ENCODE results near the gene ZNF266. TPM values are rescaled to one million over a fixed set of nuclear protein-coding genes. Genes with fewer than 3 reads are reported as not detected.

ZNF266 gene
- total and polyA plus RNA-seq, 2 of the 13 experiments (the other 11 are each of a cell fraction or from before 2014, with no cell fraction given), result 19.8 to 20.8 TPM

DNA sequence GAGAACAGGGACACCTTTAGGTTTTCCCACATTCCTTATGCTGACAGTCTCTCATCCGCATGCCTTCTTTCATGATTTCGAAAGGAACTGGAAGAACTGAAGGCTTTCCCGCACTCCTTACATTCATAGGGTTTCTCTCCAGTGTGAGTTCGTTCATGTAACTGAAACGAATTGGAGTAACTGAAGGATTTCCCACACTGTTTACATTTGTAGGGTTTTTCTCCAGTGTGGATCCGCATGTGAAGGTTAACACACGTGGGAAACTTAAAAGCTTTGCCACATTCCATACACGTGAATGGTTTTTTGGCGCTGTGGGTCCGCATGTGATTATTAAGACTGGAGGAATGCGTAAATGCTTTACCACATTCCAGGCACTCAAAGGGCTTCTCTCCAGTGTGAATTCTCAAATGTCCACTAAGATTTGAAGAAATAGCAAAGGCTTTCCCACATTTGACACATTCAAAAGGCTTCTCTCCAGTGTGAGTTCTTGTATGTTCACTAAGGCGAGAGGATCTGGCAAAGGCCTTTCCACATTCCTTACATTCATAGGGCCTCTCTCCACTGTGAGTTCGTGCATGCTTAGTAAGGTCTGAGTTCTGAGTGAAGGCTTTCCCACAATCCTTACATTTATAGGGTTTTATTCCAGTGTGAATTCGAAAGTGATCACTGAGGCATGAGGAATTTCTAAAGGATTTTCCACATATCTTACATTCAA lies 22.0 kb downstream of the ZNF266 start:
- 96% methylated on average over 14 of the region's 14 CpGs for WGBS (ENCODE audit: low lambda C conversion rate)
- no peak overlapping the region for H3K27ac ChIP-seq (ENCODE audit: extremely low read length, insufficient read depth, low read length)
- no peak for FAIRE-seq
- peaks cover 67% of the 10 kb centered on the region for H3K9me3 ChIP-seq (ENCODE audit: low read length)
- CTCF ChIA-PET (ENCODE audit: low intra/inter-chr PET ratio, low total read pairs), result no interaction called here
- no peaks in the 10 kb centered on the region for H3K4me1 ChIP-seq (ENCODE audit: insufficient read depth, low read length)
- no peak overlapping the region for H2AFZ ChIP-seq (ENCODE audit: low read length)
- no peak overlapping the region for H3K4me2 ChIP-seq (ENCODE audit: low read depth, low read length)
- no peak overlapping the region for H3K4me3 ChIP-seq (replicated peaks in 1 of 3; ENCODE audit: insufficient read depth in 1 of 3, low read depth in 2 of 3, low read length in 3 of 3)
- H3K79me2 ChIP-seq (ENCODE audit: insufficient read depth, low read length), result no peaks in the 10 kb centered on the region
- H3K36me3 ChIP-seq (replicated peaks in 1 of 2; ENCODE audit: control insufficient read depth in 1 of 2, insufficient read depth in 2 of 2, low read length in 2 of 2), result peaks cover 18 to 47% of the 10 kb centered on the region in 2 experiments
- POLR2A ChIA-PET, result no interaction called here
- no peak for ATAC-seq
- BruUV-seq (replicated peaks), result TSS peak; percentile 42
- in situ Hi-C loops (cut with HindIII; ENCODE audit: extremely low pct_ligation_motif_present, low pct_unique_long_range_greater_than_20kb), result no loop called here
- intact Hi-C loops (cut with micrococcal nuclease; ENCODE audit: unreplicated experiment), result no loop called here
- H4K20me1 ChIP-seq (ENCODE audit: insufficient read depth, low read length), result no peaks in the 10 kb centered on the region
- no peak overlapping the region for H3K9ac ChIP-seq (ENCODE audit: insufficient read depth, low read depth, low read length)
- TF ChIP-seq, protein P1, sequence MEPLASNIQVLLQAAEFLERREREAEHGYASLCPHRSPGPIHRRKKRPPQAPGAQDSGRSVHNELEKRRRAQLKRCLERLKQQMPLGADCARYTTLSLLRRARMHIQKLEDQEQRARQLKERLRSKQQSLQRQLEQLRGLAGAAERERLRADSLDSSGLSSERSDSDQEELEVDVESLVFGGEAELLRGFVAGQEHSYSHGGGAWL (CRISPR knock-in tag; IDR thresholded peaks at IDR 0.05), result no peak
- 0 out of 2 replicates have a peak, but pooled peaks have one; percentile 23 for TF ChIP-seq ZNF75D (CRISPR knock-in tag; IDR thresholded peaks at IDR 0.05; ENCODE audit: borderline replicate concordance)
- H3K27me3 ChIP-seq (ENCODE audit: control insufficient read depth in 1 of 2, insufficient read depth in 2 of 2, low read length in 2 of 2), result no peaks in the 10 kb centered on the region
- no peak for DNase-seq (ENCODE audit: low spot score)

DNA sequence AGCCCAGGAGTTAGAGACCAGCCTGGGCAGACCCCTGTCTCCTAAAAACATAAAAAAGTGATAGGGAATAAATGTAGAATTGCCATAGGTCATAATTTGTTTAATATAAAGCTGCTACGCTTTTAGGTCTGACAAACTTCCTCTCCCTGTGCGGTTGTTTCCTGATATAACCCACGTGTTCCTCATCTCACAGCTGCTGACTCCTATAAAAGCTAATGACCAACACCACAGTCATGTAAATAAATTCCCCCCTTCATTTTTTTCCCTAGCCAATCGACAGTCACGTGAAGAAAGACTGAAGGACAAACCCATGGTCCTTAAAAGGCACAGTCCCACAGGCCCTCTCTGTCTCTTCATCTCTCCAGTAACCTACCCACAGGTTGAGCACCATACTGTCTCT lies 27.5 kb downstream of the ZNF266 start:
- TF ChIP-seq, protein P2, sequence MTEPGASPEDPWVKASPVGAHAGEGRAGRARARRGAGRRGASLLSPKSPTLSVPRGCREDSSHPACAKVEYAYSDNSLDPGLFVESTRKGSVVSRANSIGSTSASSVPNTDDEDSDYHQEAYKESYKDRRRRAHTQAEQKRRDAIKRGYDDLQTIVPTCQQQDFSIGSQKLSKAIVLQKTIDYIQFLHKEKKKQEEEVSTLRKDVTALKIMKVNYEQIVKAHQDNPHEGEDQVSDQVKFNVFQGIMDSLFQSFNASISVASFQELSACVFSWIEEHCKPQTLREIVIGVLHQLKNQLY (CRISPR knock-in tag; IDR thresholded peaks at IDR 0.05), result no peak
- TF ChIP-seq, protein P3, sequence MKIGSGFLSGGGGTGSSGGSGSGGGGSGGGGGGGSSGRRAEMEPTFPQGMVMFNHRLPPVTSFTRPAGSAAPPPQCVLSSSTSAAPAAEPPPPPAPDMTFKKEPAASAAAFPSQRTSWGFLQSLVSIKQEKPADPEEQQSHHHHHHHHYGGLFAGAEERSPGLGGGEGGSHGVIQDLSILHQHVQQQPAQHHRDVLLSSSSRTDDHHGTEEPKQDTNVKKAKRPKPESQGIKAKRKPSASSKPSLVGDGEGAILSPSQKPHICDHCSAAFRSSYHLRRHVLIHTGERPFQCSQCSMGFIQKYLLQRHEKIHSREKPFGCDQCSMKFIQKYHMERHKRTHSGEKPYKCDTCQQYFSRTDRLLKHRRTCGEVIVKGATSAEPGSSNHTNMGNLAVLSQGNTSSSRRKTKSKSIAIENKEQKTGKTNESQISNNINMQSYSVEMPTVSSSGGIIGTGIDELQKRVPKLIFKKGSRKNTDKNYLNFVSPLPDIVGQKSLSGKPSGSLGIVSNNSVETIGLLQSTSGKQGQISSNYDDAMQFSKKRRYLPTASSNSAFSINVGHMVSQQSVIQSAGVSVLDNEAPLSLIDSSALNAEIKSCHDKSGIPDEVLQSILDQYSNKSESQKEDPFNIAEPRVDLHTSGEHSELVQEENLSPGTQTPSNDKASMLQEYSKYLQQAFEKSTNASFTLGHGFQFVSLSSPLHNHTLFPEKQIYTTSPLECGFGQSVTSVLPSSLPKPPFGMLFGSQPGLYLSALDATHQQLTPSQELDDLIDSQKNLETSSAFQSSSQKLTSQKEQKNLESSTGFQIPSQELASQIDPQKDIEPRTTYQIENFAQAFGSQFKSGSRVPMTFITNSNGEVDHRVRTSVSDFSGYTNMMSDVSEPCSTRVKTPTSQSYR (CRISPR knock-in tag; IDR thresholded peaks at IDR 0.05; ENCODE audit: borderline replicate concordance), result no peak
- TF ChIP-seq, protein P4, sequence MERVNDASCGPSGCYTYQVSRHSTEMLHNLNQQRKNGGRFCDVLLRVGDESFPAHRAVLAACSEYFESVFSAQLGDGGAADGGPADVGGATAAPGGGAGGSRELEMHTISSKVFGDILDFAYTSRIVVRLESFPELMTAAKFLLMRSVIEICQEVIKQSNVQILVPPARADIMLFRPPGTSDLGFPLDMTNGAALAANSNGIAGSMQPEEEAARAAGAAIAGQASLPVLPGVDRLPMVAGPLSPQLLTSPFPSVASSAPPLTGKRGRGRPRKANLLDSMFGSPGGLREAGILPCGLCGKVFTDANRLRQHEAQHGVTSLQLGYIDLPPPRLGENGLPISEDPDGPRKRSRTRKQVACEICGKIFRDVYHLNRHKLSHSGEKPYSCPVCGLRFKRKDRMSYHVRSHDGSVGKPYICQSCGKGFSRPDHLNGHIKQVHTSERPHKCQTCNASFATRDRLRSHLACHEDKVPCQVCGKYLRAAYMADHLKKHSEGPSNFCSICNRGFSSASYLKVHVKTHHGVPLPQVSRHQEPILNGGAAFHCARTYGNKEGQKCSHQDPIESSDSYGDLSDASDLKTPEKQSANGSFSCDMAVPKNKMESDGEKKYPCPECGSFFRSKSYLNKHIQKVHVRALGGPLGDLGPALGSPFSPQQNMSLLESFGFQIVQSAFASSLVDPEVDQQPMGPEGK (CRISPR knock-in tag; IDR thresholded peaks at IDR 0.05), result no peak
- TF ChIP-seq ZSCAN20 (CRISPR knock-in tag; IDR thresholded peaks at IDR 0.05; ENCODE audit: borderline replicate concordance), result no peak
- no peak for TF ChIP-seq NRL (CRISPR knock-in tag; IDR thresholded peaks at IDR 0.05; ENCODE audit: borderline replicate concordance)
- no peak for TF ChIP-seq MTA1 (CRISPR knock-in tag; IDR thresholded peaks at IDR 0.05; ENCODE audit: borderline replicate concordance)
- TF ChIP-seq, protein P5, sequence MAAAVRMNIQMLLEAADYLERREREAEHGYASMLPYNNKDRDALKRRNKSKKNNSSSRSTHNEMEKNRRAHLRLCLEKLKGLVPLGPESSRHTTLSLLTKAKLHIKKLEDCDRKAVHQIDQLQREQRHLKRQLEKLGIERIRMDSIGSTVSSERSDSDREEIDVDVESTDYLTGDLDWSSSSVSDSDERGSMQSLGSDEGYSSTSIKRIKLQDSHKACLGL (CRISPR knock-in tag; IDR thresholded peaks at IDR 0.05), result no peak
- no peak for TF ChIP-seq CEBPG (CRISPR knock-in tag; IDR thresholded peaks at IDR 0.05)
- in situ Hi-C loops (cut with HindIII; ENCODE audit: extremely low pct_ligation_motif_present, low pct_unique_long_range_greater_than_20kb), result no loop called here
- CTCF ChIA-PET (ENCODE audit: low intra/inter-chr PET ratio, low total read pairs), result no interaction called here
- H3K27ac ChIP-seq (ENCODE audit: extremely low read length, insufficient read depth, low read length), result no peak overlapping the region
- 48% methylated on average over 5 of the region's 5 CpGs for WGBS (ENCODE audit: low lambda C conversion rate)
- H3K9me3 ChIP-seq (ENCODE audit: low read length), result peaks cover 63% of the 10 kb centered on the region
- H3K4me2 ChIP-seq (ENCODE audit: low read depth, low read length), result no peak overlapping the region; the same call in 1 of the 2 replicates
- peaks cover 0 to under 1% of the 10 kb centered on the region in 2 experiments; a peak in 2 of 5 replicates for H3K36me3 ChIP-seq (replicated peaks in 1 of 2; ENCODE audit: control insufficient read depth in 1 of 2, insufficient read depth in 2 of 2, low read length in 2 of 2)
- H3K4me3 ChIP-seq (replicated peaks in 1 of 3; ENCODE audit: insufficient read depth in 1 of 3, low read depth in 2 of 3, low read length in 3 of 3), result no peak overlapping the region
- ATAC-seq, result no peak
- DNase-seq (ENCODE audit: low spot score), result no peak
- H3K9ac ChIP-seq (ENCODE audit: insufficient read depth, low read depth, low read length), result no peak overlapping the region
- H4K20me1 ChIP-seq (ENCODE audit: insufficient read depth, low read length), result no peaks in the 10 kb centered on the region
- POLR2A ChIA-PET, result no interaction called here
- no peak for FAIRE-seq
- no peaks in the 10 kb centered on the region for H3K79me2 ChIP-seq (ENCODE audit: insufficient read depth, low read length)
- H3K4me1 ChIP-seq (ENCODE audit: insufficient read depth, low read length), result no peaks in the 10 kb centered on the region
- BruUV-seq (replicated peaks), result no TSS peak
- intact Hi-C loops (cut with micrococcal nuclease; ENCODE audit: unreplicated experiment), result no loop called here
- no peaks in the 10 kb centered on the region for H3K27me3 ChIP-seq (ENCODE audit: control insufficient read depth in 1 of 2, insufficient read depth in 2 of 2, low read length in 2 of 2)
- no peak overlapping the region for H2AFZ ChIP-seq (ENCODE audit: low read length)
